Colon (tissue), 2 donors: ENCODE data around the gene C4B.
"Not testable (repeated sequence)": the region's sequence is repeated elsewhere in the genome, so short reads cannot be mapped to it uniquely, and the experiment has no call there.

ENCODE experiments used
- FAIRE-seq: peaks from 2 replicates; lab custom pipeline; 2012; peaks lifted over from hg19 to GRCh38; lab: Jason Lieb, UNC
- donor health status: control.
- donor health status: control.

Gene C4B

DNA sequence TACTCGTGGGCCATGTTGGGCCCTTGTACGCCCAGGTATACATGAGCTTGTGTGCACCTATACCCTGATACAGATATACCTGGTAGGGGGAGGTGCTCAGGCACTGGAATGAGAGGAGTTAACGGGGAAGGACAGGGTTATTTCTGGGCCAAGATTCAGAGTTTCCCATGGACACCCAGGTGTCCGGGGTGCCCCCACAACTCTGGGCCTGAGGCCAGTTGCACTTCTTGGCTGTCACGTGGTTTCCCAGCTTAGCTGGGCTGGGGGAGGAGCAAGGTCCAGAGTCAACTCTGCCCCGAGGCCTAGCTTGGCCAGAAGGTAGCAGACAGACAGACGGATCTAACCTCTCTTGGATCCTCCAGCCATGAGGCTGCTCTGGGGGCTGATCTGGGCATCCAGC, 32.9 kb upstream of the C4B start, which contains the start of gene C4A:
C4A (plus strand) TSS at position 314 of the 400 bp plus-strand sequence; CDS start at position 365, 51 bp downstream.
- not testable (repeated sequence) for FAIRE-seq

DNA sequence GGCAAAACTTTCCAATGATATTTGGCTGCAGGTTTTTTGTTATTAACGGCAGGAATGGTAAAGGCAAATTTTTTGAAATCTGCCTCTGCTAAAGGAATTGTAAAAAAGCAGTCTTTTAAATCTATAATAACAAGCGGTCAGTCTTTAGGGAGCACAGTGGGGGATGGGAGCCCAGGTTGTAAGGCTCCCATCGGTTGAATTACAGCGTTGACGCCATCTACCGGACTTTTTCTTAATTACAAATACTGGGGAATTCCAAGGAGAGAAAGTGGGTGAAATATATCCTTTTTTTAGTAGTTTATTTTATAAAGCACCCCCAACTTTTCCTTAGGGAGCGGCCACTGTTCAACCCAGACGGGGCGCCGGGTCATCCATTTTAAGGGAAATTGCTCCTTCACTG, 25.2 kb upstream of the C4B start:
- not testable (repeated sequence) for FAIRE-seq

DNA sequence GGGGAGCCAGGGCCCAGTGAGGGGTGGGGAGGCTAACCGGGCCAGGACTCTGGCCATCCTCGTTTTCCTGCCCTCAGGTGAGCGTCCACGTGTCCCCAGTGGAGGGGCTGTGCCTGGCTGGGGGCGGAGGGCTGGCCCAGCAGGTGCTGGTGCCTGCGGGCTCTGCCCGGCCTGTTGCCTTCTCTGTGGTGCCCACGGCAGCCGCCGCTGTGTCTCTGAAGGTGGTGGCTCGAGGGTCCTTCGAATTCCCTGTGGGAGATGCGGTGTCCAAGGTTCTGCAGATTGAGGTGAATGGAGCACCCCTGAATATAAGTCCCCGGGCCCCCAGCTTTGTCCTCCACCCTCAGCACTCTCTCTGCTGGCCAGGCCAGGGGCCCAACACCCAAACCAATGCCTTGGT, 20.2 kb upstream of the C4B start:
- not testable (repeated sequence) for FAIRE-seq

DNA sequence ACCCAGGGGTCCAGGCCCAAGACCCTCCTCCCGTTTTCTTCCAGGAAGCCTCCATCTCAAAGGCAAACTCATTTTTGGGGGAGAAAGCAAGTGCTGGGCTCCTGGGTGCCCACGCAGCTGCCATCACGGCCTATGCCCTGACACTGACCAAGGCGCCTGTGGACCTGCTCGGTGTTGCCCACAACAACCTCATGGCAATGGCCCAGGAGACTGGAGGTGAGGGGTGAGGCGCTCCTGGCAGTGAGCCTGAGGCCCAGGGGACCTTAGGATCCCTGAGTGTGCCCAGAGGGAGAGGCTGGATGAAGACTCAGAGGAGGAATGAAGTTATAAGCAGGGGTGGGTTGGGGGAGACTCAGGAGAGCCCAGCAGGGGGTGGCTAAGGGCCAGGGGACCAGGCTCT, 18.2 kb upstream of the C4B start:
- not testable (repeated sequence) for FAIRE-seq

GRCh38 chr6:32002546-32003268, 11.9 kb upstream of the C4B start:
- FAIRE-seq = not testable (repeated sequence)

- FAIRE-seq = not testable (repeated sequence)
Observed at GRCh38 chr6:32003301-32003700, 11.3 kb upstream of the C4B start.

GRCh38 chr6:32004393-32004792, 10.2 kb upstream of the C4B start:
- not testable (repeated sequence) for FAIRE-seq

DNA sequence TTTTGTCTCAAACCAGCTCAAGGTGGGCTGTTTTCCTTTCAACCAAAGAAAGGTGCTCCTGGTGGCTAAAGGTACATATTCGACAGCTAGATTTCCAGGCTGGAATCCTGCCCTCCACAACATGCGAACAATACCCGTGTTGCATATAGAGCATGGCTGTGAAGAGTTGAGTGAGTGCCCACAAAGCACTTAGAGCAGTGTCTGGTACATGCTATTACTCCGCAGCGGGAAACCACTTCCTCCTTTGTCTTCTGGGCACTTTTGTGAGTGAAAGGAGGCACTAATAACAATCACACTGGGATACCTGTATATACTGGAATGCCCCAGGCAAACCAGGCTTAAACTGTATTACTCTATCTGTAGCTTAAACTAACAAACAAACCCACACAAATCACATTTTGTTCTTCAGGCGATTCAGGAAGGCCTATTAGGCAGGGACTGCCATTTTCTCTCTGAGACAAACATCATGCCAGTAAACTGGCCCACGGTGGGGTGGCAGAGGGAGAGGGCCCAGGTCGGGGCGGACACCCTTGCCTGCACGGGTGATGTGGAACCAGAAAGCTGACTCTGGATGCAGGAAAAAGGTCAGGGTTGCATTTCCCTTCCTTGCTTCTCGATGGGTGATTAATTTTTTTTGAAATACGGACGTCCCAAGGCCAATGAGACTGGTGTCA, 9.6 kb upstream of the C4B start:
- not testable (repeated sequence) for FAIRE-seq

DNA sequence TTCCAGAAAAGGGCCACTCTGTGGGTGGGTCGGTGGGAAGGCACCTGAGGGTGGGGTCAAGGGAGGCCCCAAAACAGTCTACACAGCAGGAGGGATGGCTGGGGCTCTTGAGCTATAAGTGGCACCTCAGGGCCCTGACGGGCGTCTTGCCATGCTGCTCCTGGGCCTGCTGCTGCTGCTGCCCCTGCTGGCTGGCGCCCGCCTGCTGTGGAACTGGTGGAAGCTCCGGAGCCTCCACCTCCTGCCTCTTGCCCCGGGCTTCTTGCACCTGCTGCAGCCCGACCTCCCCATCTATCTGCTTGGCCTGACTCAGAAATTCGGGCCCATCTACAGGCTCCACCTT, 9.1 kb upstream of the C4B start:
- not testable (repeated sequence) for FAIRE-seq

DNA sequence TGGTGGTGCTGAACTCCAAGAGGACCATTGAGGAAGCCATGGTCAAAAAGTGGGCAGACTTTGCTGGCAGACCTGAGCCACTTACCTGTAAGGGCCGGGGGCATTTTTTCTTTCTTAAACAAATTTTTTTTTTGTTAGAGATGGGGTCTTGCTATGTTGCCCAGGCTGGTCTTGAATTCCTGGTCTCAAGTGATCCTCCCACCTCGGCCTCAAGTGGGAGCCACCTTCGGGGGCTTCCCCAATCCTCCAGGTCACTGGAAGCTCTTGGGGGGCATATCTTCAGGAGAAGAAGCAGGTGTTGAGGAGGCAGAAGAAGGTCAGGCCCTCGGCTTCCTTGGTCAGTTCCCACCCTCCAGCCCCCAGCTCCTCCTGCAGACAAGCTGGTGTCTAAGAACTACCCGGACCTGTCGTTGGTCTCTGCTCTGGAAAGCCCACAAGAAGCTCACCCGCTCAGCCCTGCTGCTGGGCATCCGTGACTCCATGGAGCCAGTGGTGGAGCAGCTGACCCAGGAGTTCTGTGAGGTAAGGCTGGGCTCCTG, 8.5 kb upstream of the C4B start:
- not testable (repeated sequence) for FAIRE-seq

GRCh38 chr6:32007086-32007485, 7.5 kb upstream of the C4B start:
- not testable (repeated sequence) for FAIRE-seq

- not testable (repeated sequence) for FAIRE-seq
Observed at GRCh38 chr6:32008037-32008436, 6.6 kb upstream of the C4B start.

- FAIRE-seq = not testable (repeated sequence)
Observed at GRCh38 chr6:32008616-32009015, 6.0 kb upstream of the C4B start.

- FAIRE-seq = not testable (repeated sequence)
Observed at GRCh38 chr6:32009537-32009936, 5.1 kb upstream of the C4B start.

DNA sequence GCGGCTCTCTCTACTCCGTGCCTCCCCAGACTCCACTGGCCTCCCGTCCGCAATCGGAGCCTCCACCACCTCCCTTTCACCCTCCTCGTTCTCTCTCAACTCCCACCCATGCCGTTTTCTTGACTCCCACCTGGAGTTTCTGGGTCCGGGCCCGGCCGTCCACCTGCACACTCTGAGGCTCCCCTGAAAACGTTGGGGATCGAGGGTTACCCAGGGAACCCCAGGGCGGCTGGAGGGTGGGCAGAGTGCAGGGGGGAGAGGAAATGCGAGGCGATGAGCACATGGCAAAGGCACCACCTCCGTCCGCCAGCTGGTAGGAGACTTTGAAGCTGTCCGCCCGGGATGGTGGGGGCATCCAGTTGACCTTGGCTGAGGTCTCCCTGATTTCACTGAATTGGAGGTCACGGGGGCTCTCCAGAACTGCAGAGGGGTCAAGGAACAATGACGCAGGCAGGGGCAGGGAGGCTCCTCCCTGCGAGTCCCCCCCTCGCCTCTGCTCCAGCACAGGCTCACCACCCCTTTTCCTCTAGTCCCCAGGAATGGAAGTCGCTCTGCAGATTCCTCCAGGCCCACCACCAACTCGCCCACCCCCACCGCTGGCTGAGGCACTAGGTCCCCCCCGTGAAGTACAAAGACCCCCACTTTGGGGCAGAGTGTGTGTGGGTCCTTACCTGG, 3.6 kb upstream of the C4B start:
- not testable (repeated sequence) for FAIRE-seq

- not testable (repeated sequence) for FAIRE-seq
Observed at GRCh38 chr6:32012941-32013617, 1.5 kb upstream of the C4B start.

DNA sequence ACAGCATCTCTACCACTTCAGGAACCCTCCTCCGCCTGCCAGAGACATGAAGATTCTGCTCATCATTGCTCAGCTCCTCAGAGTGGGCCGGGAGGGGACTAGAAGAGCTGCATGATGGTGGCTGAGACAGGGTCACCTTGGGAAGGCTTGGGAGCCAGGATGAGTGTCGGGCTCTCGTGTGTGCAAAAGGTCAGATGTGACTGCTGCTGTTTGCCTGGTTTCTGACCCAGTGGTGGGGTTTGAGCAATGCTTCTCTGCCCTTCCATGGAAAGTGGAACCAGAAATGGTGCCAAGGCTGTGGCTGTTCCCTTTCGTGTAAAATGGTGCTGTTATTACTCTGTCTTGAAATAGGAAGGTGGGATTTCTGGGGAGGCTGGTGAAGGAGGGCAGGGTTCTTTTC, 857 bp upstream of the C4B start:
- not testable (repeated sequence) for FAIRE-seq

- not testable (repeated sequence) for FAIRE-seq
Observed at GRCh38 chr6:32022100-32022499, 7.5 kb downstream of the C4B start.

DNA sequence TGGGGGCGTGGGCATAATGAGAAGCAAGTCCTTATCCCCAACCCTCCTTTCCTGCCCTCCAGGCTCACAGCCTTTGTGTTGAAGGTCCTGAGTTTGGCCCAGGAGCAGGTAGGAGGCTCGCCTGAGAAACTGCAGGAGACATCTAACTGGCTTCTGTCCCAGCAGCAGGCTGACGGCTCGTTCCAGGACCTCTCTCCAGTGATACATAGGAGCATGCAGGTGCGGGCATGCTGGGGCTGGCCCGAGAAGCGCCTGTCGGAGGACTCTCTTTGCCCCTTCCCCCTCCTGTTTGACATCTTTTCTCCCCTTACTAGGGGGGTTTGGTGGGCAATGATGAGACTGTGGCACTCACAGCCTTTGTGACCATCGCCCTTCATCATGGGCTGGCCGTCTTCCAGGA, 14.0 kb downstream of the C4B start:
- not testable (repeated sequence) for FAIRE-seq

GRCh38 chr6:32029553-32029952, 15.0 kb downstream of the C4B start:
- not testable (repeated sequence) for FAIRE-seq

DNA sequence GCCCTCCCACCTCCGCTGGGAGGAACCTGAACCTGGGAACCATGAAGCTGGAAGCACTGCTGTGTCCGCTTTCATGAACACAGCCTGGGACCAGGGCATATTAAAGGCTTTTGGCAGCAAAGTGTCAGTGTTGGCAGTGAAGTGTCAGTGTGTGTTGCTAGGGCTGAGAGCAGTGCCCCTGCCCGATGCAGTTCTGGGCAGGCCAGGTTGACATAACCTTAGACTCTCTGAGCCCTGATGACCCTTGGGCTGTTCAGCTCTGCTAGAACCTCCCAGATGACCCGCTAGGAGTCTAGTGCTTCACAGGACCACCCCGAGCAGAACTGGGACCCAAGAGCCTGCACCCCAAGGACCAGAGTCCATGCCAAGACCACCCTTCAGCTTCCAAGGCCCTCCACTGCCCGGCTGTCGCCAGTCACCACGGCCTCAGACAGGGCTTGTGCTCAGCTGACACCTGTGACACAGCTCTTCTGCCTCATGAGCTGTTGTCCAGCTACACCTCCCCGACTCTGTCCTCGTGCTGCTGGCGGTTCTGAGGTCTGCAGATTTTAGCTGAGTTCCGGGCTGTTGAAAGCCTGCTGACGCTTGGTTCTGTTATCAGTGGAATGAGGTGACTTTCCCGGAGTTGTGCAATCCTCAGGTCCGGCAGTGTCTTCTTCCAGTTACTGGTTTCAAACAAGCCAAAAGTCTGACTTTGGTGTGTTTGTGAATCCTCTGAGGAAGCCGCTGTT, 20.9 kb downstream of the C4B start:
- FAIRE-seq = not testable (repeated sequence)
